Hepatocyte (in vitro differentiated cells): ENCODE results near the gene CCDC183. TPM values are rescaled to one million over a fixed set of nuclear protein-coding genes. Genes with fewer than 3 reads are reported as not detected.
"Not testable (repeated sequence)": the region's sequence is repeated elsewhere in the genome, so short reads cannot be mapped to it uniquely, and the experiment has no call there.

ENCODE experiments used
- DNase-seq: peaks from one replicate; pipeline ENCODE4 v3.0.0-alpha.2; 2016; ENCODE audit warnings: low spot score
- H2AFZ ChIP-seq: fragments of 200-600 bp; sonication (generic); 2 replicates; pipeline ENCODE4 v1.6.0; 2016; ENCODE audit warnings: antibody characterized with exemption, mild to moderate bottlenecking
- H3K27ac ChIP-seq: fragments of 200-600 bp; sonication (generic); 2 replicates; pipeline ENCODE4 v1.5.1; 2016; ENCODE audit warnings: mild to moderate bottlenecking
- H3K27me3 ChIP-seq: fragments of 200-600 bp; sonication (generic); 2 replicates; pipeline ENCODE4 v1.6.1; 2016
- H3K36me3 ChIP-seq: fragments of 200-600 bp; sonication (generic); replicated peaks from 2 replicates; pipeline ENCODE4 v1.5.1; 2016; ENCODE audit warnings: low read depth; ENCODE audit not compliant: insufficient read depth
- H3K4me1 ChIP-seq: fragments of 200-600 bp; sonication (generic); 2 replicates; pipeline ENCODE4 v1.5.1; 2016; ENCODE audit warnings: mild to moderate bottlenecking, moderate library complexity; ENCODE audit not compliant: insufficient read depth
- H3K4me2 ChIP-seq: fragments of 200-600 bp; sonication (generic); 2 replicates; pipeline ENCODE4 v1.6.0; 2016
- H3K4me3 ChIP-seq: fragments of 200-600 bp; sonication (generic); 2 replicates; pipeline ENCODE4 v1.5.1; 2016; ENCODE audit warnings: mild to moderate bottlenecking
- H3K79me2 ChIP-seq: fragments of 200-600 bp; sonication (generic); 2 replicates; pipeline ENCODE4 v1.6.0; 2017; ENCODE audit warnings: mild to moderate bottlenecking
- H3K9me2 ChIP-seq: fragments of 200-600 bp; sonication (generic); replicated peaks from 2 replicates; pipeline ENCODE4 v1.6.0; 2017; ENCODE audit warnings: mild to moderate bottlenecking; ENCODE audit not compliant: insufficient read depth
- H3K9me3 ChIP-seq: fragments of 200-600 bp; sonication (generic); 2 replicates; pipeline ENCODE4 v1.5.1; 2016; ENCODE audit warnings: low read depth, mild to moderate bottlenecking
- H4K20me1 ChIP-seq: fragments of 200-600 bp; sonication (generic); 2 replicates; pipeline ENCODE4 v1.6.0; 2016; ENCODE audit warnings: mild to moderate bottlenecking; ENCODE audit not compliant: insufficient read depth, poor library complexity, severe bottlenecking
- EZH2 ChIP-seq: fragments of 200-600 bp; sonication (generic); IDR thresholded peaks from 2 replicates; pipeline ENCODE4 v1.6.1; 2016; ENCODE audit warnings: antibody characterized with exemption, mild to moderate bottlenecking, borderline replicate concordance
- EZH2phosphoT487 ChIP-seq: fragments of 200-600 bp; sonication (generic); IDR thresholded peaks from one replicate; pipeline ENCODE4 v1.6.1; 2018; ENCODE audit warnings: antibody characterized with exemption, mild to moderate bottlenecking, low read depth, moderate library complexity; ENCODE audit not compliant: unreplicated experiment, severe bottlenecking
- WGBS: methylation state at CpG from one replicate; pipeline ENCODE4 v1.1.6; 2016; ENCODE audit warnings: low lambda C conversion rate; ENCODE audit errors: missing lambda C conversion rate; 5-methylcytosine and 5-hydroxymethylcytosine counted together
- polyA plus RNA-seq: library from polyadenylated mRNA; unstranded; fragments of >200 nt; fragmentation: Nextera tagmentation; extraction: Ambion mirVana; gene quantifications from 2 replicates; pipeline ENCODE4 v1.2.1, GENCODE V29; 2016
- total RNA-seq: library from RNA; depleted of rRNA; stranded (reverse); fragments of >200 nt; gene quantifications from 2 replicates; pipeline ENCODE4 v1.2.3, GENCODE V29; 2014
- TF ChIP-seq, protein P1 (sequence below): fragments of 200-600 bp; sonication (generic); IDR thresholded peaks from 2 replicates; pipeline ENCODE4 v1.5.1; 2016; ENCODE audit warnings: antibody characterized with exemption, mild to moderate bottlenecking; ENCODE audit not compliant: poor library complexity

The CCDC183 gene
- total and polyA plus RNA-seq, 2 experiments from 2014 or later, result 17.7 to 32.1 TPM

DNA sequence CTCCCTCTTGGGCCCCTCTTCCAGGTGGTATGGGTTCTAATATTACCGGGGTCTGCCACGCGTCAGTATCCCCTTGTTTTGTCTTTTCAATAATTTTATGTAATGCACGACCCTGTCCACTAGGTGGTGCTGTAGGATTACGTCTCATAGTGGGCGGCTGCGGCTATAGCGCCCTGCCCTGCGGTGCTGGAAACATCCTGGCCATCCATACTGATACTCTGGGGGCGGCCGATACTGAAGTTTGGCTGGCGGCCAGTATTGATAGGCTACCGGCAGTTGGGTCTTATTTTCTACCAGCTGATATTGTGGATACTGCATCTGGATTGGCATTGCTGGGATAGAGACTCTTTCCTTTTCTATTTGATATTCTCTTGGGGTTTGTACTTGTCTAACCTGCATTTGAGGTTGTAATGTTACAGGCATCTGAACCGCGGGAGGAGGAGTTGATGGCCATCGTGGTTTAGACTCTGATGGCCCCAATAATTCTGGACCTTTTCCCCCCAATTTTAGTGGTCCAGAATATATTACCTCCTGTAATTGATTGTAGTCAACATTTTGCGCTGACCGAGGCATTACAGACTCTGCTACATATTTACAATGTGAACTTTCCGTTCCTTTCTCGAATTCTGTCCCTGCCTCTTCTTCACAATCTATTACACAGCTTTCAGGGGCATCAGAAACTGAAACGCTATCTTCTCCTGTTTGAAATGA is 8.3 kb upstream of the CCDC183 start:
- peak overlapping the region; percentile 99 for H3K27ac ChIP-seq
- no peaks in the 10 kb centered on the region for H3K27me3 ChIP-seq
- H3K4me2 ChIP-seq, result peak overlapping the region; percentile 79
- peak; percentile 90 for DNase-seq
- H3K4me1 ChIP-seq, result peaks cover 30% of the 10 kb centered on the region
- no peak for TF ChIP-seq EZH2phosphoT487
- TF ChIP-seq, protein P1, sequence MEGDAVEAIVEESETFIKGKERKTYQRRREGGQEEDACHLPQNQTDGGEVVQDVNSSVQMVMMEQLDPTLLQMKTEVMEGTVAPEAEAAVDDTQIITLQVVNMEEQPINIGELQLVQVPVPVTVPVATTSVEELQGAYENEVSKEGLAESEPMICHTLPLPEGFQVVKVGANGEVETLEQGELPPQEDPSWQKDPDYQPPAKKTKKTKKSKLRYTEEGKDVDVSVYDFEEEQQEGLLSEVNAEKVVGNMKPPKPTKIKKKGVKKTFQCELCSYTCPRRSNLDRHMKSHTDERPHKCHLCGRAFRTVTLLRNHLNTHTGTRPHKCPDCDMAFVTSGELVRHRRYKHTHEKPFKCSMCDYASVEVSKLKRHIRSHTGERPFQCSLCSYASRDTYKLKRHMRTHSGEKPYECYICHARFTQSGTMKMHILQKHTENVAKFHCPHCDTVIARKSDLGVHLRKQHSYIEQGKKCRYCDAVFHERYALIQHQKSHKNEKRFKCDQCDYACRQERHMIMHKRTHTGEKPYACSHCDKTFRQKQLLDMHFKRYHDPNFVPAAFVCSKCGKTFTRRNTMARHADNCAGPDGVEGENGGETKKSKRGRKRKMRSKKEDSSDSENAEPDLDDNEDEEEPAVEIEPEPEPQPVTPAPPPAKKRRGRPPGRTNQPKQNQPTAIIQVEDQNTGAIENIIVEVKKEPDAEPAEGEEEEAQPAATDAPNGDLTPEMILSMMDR, result peak; percentile 81
- no peaks in the 10 kb centered on the region for H3K9me3 ChIP-seq
- H3K9me2 ChIP-seq, result no peaks in the 10 kb centered on the region
- no peaks in the 10 kb centered on the region for H3K36me3 ChIP-seq
- no peak overlapping the region for H2AFZ ChIP-seq
- WGBS, result 19% methylated on average over 21 of the region's 21 CpGs
- H4K20me1 ChIP-seq, result no peaks in the 10 kb centered on the region
- peak overlapping the region; percentile 8 for H3K4me3 ChIP-seq
- peaks cover 12% of the 10 kb centered on the region for H3K79me2 ChIP-seq

GRCh38 chr9:136788644-136789522 is 7.3 kb upstream of the CCDC183 start:
- H3K27me3 ChIP-seq, H3K4me3 ChIP-seq, H4K20me1 ChIP-seq, DNase-seq, H2AFZ ChIP-seq, H3K9me2 ChIP-seq, H3K36me3 ChIP-seq, H3K9me3 ChIP-seq: not testable (repeated sequence)
- peak overlapping the region; percentile 79 for H3K4me2 ChIP-seq
- 24% methylated on average over 27 of the region's 27 CpGs for WGBS
- peaks cover 34% of the 10 kb centered on the region for H3K4me1 ChIP-seq
- H3K79me2 ChIP-seq, result peaks cover 12% of the 10 kb centered on the region
- peak overlapping the region; percentile 99 for H3K27ac ChIP-seq

- TF ChIP-seq EZH2phosphoT487 (no peak), EZH2 (no peak)
- TF ChIP-seq, protein P1, result no peak
- 36% methylated on average over 2 of the region's 3 CpGs for WGBS
- H3K27ac ChIP-seq, result peak overlapping the region; percentile 99
- no peaks in the 10 kb centered on the region for H3K9me3 ChIP-seq
- H3K36me3 ChIP-seq, result no peaks in the 10 kb centered on the region
- H3K4me3 ChIP-seq, result no peak overlapping the region
- H3K9me2 ChIP-seq, result no peaks in the 10 kb centered on the region
- H4K20me1 ChIP-seq, result no peaks in the 10 kb centered on the region
- no peak overlapping the region for H2AFZ ChIP-seq
- peak overlapping the region; percentile 79 for H3K4me2 ChIP-seq
- DNase-seq, result no peak
- H3K79me2 ChIP-seq, result peaks cover 17% of the 10 kb centered on the region
- no peaks in the 10 kb centered on the region for H3K27me3 ChIP-seq
- H3K4me1 ChIP-seq, result peaks cover 40% of the 10 kb centered on the region
Measured at GRCh38 chr9:136789523-136789937, 6.6 kb upstream of the CCDC183 start.
